Measurements from ENCODE around the gene STXBP6. TPM values are rescaled to one million over a fixed set of nuclear protein-coding genes. Genes with fewer than 3 reads are reported as not detected.

Gene STXBP6
- total RNA-seq: 13.9 TPM

DNA sequence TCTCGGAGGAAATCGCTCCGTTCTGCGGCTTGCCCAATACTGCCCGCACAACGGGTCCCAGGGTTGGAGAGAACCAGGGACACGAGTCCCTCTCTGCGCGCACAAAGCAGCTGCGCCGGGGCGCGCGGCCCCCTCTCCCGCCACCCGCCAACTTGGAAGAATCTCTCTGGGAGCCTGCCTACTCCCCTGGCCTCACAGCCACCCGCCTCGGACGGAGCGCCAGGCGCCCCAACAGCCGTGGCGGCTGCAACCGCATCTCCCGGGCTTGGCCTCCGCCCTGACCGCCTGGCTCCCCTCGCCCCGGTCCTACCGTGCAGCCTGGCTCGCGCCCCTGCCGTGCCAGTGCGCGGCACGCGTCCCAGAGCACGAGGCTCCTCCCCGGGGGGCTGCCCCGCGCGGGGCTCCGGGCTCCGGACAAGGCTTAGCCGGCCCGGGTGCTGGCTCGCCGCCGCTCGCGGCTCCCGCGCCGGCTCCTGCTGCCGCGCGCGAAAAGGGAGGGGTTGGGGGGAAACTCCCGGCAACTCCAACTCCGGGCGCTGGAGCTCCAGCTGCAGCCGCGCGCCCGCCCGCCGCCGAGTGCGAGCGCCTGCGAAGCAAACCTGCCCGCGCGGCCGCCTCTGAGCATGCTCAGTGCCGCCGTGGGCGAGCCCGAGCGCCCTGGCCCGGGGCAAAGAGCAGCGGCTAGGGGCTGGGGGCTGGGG lies at the start of gene STXBP6:
Gene STXBP6, minus strand, starts transcription at position 580 of the 701 bp plus-strand sequence. CDS start 75,329 bp downstream, outside the sequence.

Measured in camera-type eye (tissue), 1 donor.